ENCODE measurements around the gene PCGF2. TPM values are rescaled to one million over a fixed set of nuclear protein-coding genes. Genes with fewer than 3 reads are reported as not detected.

PCGF2 gene
- total and polyA plus RNA-seq, 2 donors = 1.4 to 12.6 TPM

DNA sequence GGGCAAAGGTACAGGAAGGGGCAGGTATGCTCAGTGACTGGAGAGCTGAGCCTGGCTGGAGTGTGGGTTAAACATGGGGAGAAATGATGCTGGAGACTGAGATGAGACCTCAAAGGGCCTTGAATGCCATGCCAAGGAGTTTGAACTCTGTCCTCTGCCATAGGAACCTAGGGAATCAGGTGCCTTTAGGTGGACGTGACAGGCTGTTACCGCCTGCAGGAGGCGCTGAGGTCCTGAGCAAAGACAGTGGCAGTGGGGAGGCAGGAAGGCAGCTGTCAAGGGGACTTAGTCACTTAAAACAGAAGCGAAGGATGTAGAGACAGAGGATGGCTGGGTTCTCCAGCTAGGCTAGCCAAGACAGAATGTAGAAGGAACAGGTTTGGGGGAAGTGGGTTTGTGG, 13.5 kb upstream of the PCGF2 start:
- no peaks in the 10 kb centered on the region for H3K27me3 ChIP-seq (ENCODE audit: control insufficient read depth in 2 of 2, insufficient read depth in 1 of 2, low read length in 1 of 2)
- no peaks in the 10 kb centered on the region for H3K4me1 ChIP-seq (ENCODE audit: control insufficient read depth in 2 of 2, insufficient read depth in 2 of 2, low read length in 2 of 2)
- no peak overlapping the region for H3K4me3 ChIP-seq (ENCODE audit: low read length in 2 of 2)
- peaks cover 77 to 80% of the 10 kb centered on the region in 2 donors for H3K36me3 ChIP-seq (ENCODE audit: control insufficient read depth in 2 of 2, insufficient read depth in 2 of 2, low read length in 1 of 2)
- peak in 1 of 9 donors; percentile 31 for DNase-seq (ENCODE audit: low read depth in 6 of 9, low spot score in 9 of 9)
- no peak overlapping the region for H3K27ac ChIP-seq (ENCODE audit: low read depth in 1 of 2, low read length in 1 of 2)
- H3K9me3 ChIP-seq (ENCODE audit: control insufficient read depth in 2 of 2, insufficient read depth in 1 of 2, low read length in 1 of 2) = no peaks in the 10 kb centered on the region
- 93% methylated on average over 4 of the region's 4 CpGs for whole genome bisulfite sequencing

DNA sequence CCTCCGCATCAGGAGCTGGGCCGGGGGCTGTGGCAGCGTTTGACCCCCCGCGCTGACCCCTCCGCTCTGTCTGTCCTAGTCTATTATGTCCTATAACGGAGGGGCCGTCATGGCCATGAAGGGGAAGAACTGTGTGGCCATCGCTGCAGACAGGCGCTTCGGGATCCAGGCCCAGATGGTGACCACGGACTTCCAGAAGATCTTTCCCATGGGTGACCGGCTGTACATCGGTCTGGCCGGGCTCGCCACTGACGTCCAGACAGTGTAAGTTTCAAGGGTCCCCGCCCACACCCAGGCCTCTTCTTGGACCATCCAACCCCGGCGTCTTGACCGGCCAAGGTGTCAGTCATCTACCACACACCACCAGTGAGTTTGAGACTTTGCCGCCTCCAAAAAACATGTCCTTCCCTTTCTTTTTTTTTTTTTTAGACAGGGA, 5.0 kb upstream of the PCGF2 start:
- H3K9me3 ChIP-seq (ENCODE audit: control insufficient read depth in 2 of 2, insufficient read depth in 1 of 2, low read length in 1 of 2) = peaks cover 0 to 13% of the 10 kb centered on the region in 2 donors
- WGBS = 17% methylated on average over 22 of the region's 22 CpGs
- peaks cover 24 to 52% of the 10 kb centered on the region in 2 donors for H3K4me1 ChIP-seq (ENCODE audit: control insufficient read depth in 2 of 2, insufficient read depth in 2 of 2, low read length in 2 of 2)
- peak overlapping the region; percentile 74 to 87 for H3K4me3 ChIP-seq (ENCODE audit: low read length in 2 of 2)
- H3K36me3 ChIP-seq (ENCODE audit: control insufficient read depth in 2 of 2, insufficient read depth in 2 of 2, low read length in 1 of 2) = peaks cover 25 to 31% of the 10 kb centered on the region in 2 donors
- DNase-seq (ENCODE audit: low read depth in 6 of 9, low spot score in 9 of 9) = no peak
- H3K27ac ChIP-seq (ENCODE audit: low read depth in 1 of 2, low read length in 1 of 2) = peak overlapping the region; percentile 64 to 75
- H3K27me3 ChIP-seq (ENCODE audit: control insufficient read depth in 2 of 2, insufficient read depth in 1 of 2, low read length in 1 of 2) = peaks cover 30 to 40% of the 10 kb centered on the region in 2 donors

DNA sequence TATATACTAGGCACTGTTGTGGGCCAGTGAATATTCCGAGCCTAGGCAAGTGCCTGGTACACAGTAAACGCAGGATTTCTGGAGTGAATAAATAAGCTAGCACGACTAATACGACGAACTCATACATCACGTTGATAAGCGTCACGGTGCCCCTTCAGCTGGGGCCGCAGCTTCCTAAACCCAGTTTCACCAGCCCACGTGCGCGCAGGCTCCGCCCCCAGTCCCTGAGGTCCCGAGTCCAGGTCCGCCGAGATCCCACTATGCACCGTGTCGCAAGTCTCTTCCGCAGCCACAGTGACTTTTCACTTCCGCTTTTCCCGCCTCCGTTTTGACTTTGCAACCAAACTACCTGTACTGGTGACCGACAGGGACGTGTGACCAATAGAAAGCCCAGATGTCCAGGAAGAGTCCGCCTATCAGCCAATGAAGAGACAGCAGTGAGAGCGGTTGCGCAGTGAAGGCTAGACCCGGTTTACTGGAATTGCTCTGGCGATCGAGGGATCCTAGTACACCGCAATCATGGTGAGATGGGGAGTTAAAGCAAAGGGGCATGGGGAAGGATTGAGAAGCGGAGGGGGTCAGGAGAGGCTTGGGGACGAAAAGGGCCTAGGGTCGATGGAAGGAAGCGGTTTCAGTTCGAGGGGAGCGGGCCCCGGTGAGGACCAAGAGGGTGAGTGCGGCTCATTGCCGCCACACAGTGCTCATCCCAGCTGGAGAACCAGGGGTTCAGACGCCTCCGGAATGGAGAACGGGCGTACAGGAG, 4.4 kb upstream of the PCGF2 start, which contains the start of gene PSMB3:
Gene PSMB3 (plus strand): TSS at position 434 of the 763 bp plus-strand sequence. CDS start 86 bp downstream, at position 520.
- H3K36me3 ChIP-seq (ENCODE audit: control insufficient read depth in 2 of 2, insufficient read depth in 2 of 2, low read length in 1 of 2) = peaks cover 19 to 25% of the 10 kb centered on the region in 2 donors
- peaks cover 33 to 46% of the 10 kb centered on the region in 2 donors for H3K27me3 ChIP-seq (ENCODE audit: control insufficient read depth in 2 of 2, insufficient read depth in 1 of 2, low read length in 1 of 2)
- peak within 1 kb of the TSS; percentile 74 to 87 for H3K4me3 ChIP-seq (ENCODE audit: low read length in 2 of 2)
- DNase-seq (ENCODE audit: low read depth in 6 of 9, low spot score in 9 of 9) = peak; percentile 95 to 99 (median 98)
- H3K9me3 ChIP-seq (ENCODE audit: control insufficient read depth in 2 of 2, insufficient read depth in 1 of 2, low read length in 1 of 2) = peaks cover 0 to 13% of the 10 kb centered on the region in 2 donors
- peak within 1 kb of the TSS; percentile 88 to 91 for H3K27ac ChIP-seq (ENCODE audit: low read depth in 1 of 2, low read length in 1 of 2)
- under 1% methylated on average over 44 of the region's 44 CpGs for WGBS
- peaks cover 24 to 57% of the 10 kb centered on the region in 2 donors for H3K4me1 ChIP-seq (ENCODE audit: control insufficient read depth in 2 of 2, insufficient read depth in 2 of 2, low read length in 2 of 2)

DNA sequence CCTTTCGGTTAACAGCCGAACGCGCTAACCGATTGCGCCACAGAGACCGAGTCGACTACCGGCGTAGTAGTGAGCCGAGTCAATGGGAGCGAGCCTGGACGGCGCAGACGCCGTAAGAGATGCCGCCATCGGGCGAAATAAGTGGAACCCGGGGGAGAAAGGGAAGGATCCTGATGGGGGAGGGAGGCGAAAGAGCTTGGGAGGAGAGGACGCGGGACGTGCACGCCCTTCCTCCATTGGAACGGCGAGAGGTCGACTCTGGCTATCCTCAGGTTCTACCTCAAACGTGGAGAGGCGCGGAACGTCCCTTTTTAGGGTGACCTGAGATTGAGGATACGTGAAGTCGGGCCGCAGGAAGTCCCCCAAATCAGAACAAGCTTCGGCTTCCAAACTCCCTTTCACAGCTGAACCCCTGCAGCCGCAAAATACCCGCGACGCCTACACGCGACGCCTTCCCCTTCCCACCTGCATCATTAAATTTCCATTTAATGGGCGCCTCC, 3.7 kb upstream of the PCGF2 start:
- H3K4me3 ChIP-seq (ENCODE audit: low read length in 2 of 2) = peak overlapping the region; percentile 74 to 87
- DNase-seq (ENCODE audit: low read depth in 6 of 9, low spot score in 9 of 9) = peak in 8 of 9 donors; percentile 52 to 87 (median 68)
- peaks cover 24 to 63% of the 10 kb centered on the region in 2 donors for H3K4me1 ChIP-seq (ENCODE audit: control insufficient read depth in 2 of 2, insufficient read depth in 2 of 2, low read length in 2 of 2)
- H3K9me3 ChIP-seq (ENCODE audit: control insufficient read depth in 2 of 2, insufficient read depth in 1 of 2, low read length in 1 of 2) = peaks cover 0 to 13% of the 10 kb centered on the region in 2 donors
- peaks cover 17 to 24% of the 10 kb centered on the region in 2 donors for H3K36me3 ChIP-seq (ENCODE audit: control insufficient read depth in 2 of 2, insufficient read depth in 2 of 2, low read length in 1 of 2)
- WGBS = under 1% methylated on average over 44 of the region's 44 CpGs
- H3K27me3 ChIP-seq (ENCODE audit: control insufficient read depth in 2 of 2, insufficient read depth in 1 of 2, low read length in 1 of 2) = peaks cover 39 to 52% of the 10 kb centered on the region in 2 donors
- H3K27ac ChIP-seq (ENCODE audit: low read depth in 1 of 2, low read length in 1 of 2) = peak overlapping the region; percentile 88 to 91

DNA sequence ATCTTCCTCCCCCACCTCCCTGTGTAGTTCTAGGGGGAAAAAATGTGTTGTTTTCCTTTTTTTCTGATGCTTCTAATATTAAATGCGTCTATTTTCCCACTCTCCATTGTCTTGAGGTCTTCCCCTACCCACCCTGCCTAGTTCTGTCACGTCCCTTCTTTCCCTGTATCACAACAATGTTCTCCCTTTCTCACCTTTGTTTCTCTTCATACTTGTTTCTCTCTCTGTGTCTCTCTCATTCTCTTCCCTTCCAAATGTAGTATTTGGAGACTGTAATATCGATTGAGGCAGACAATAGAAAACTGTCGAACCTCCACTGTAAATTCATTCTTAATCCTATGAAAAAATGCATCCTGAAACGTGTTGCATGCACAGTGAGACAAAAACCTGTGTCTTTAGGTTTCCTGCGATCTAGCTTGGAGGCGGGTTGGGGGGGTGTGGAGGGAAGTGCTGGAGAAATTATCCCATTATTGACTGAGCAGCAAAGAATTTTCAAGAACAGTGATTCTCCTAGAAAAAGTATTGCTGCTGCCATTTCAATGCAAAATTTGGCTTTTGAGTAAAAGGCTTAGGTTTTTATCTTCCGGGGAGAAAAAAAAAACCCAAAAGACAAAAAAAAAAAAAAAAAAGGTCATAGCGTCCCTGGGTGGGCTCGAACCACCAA, 3.1 kb upstream of the PCGF2 start:
- Histone ChIP-seq H3K9me3 (ENCODE audit: control insufficient read depth in 2 of 2, insufficient read depth in 1 of 2, low read length in 1 of 2) (peaks cover 0 to 13% of the 10 kb centered on the region in 2 donors), H3K4me1 (ENCODE audit: control insufficient read depth in 2 of 2, insufficient read depth in 2 of 2, low read length in 2 of 2) (peaks cover 25 to 68% of the 10 kb centered on the region in 2 donors), H3K4me3 (ENCODE audit: low read length in 2 of 2) (peak overlapping the region; percentile 74 to 87), H3K27ac (ENCODE audit: low read depth in 1 of 2, low read length in 1 of 2) (no peak overlapping the region), H3K27me3 (ENCODE audit: control insufficient read depth in 2 of 2, insufficient read depth in 1 of 2, low read length in 1 of 2) (peaks cover 45 to 58% of the 10 kb centered on the region in 2 donors), H3K36me3 (ENCODE audit: control insufficient read depth in 2 of 2, insufficient read depth in 2 of 2, low read length in 1 of 2) (peaks cover 15 to 21% of the 10 kb centered on the region in 2 donors)
- peak in 1 of 9 donors; percentile 22 for DNase-seq (ENCODE audit: low read depth in 6 of 9, low spot score in 9 of 9)
- WGBS = 4% methylated on average over 10 of the region's 10 CpGs

DNA sequence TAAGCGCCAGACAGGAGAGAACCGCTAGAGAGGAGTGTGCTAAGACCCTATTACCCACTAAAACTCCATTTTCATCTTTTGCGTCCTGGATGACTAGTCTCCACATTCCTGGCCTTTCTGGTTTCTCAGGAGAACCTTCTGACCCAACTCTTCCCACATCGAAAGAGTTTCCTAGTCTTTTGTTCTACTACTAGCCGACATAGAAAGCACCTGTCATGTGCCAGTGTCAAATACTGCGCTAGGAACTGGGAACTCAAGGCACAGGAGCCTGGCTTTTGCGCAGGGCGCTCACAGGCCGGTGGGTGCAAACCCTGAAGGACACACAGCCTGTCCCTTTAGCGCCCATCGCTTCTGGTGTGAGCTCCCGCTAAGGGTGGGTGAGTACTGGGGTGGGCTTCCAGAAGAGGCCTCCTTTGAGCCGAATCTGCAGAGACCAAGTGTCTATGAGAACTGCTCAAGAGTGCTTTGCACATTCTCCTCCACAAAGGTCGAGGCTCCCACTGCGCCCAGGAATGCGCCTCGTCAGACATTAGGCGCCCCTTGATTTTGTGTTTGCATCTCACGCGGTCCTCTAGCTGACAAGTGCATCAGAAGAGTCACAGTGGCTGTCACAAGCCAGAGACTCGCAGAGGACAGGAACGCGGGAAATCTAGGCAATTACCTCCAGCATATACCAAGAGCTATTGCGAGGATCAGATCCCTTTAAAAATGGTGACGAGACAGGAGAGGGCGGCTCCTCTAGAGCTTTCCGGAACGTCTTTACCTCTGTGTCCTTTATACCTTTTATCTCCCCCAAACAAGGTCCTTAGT, 2.4 kb upstream of the PCGF2 start:
- Histone ChIP-seq H3K4me1 (ENCODE audit: control insufficient read depth in 2 of 2, insufficient read depth in 2 of 2, low read length in 2 of 2) (peaks cover 30 to 76% of the 10 kb centered on the region in 2 donors), H3K36me3 (ENCODE audit: control insufficient read depth in 2 of 2, insufficient read depth in 2 of 2, low read length in 1 of 2) (peaks cover 8 to 13% of the 10 kb centered on the region in 2 donors), H3K27me3 (ENCODE audit: control insufficient read depth in 2 of 2, insufficient read depth in 1 of 2, low read length in 1 of 2) (peaks cover 46 to 65% of the 10 kb centered on the region in 2 donors), H3K4me3 (ENCODE audit: low read length in 2 of 2) (peak overlapping the region in 1 of 2 donors; percentile 22), H3K9me3 (ENCODE audit: control insufficient read depth in 2 of 2, insufficient read depth in 1 of 2, low read length in 1 of 2) (peaks cover 0 to 13% of the 10 kb centered on the region in 2 donors), H3K27ac (ENCODE audit: low read depth in 1 of 2, low read length in 1 of 2) (peak overlapping the region in 1 of 2 donors; percentile 37)
- WGBS = 12% methylated on average over 28 of the region's 28 CpGs
- DNase-seq (ENCODE audit: low read depth in 6 of 9, low spot score in 9 of 9) = peak in 1 of 9 donors; percentile 22

DNA sequence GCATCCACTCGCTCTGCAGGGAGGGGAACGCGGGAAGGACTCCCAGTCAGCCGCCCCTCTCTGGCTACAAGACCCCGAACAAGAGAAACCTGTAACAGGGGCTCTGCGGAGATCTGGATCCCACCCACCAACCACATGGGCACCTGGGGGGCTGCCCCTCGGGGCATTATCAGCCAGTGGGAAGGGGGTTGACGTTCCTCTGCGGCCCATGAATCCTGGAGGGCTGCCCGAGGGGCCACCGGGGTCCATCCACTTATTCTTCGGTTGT, 1.8 kb upstream of the PCGF2 start:
- Histone ChIP-seq H3K36me3 (ENCODE audit: control insufficient read depth in 2 of 2, insufficient read depth in 2 of 2, low read length in 1 of 2) (peaks cover 2 to 11% of the 10 kb centered on the region in 2 donors), H3K9me3 (ENCODE audit: control insufficient read depth in 2 of 2, insufficient read depth in 1 of 2, low read length in 1 of 2) (peaks cover 0 to 13% of the 10 kb centered on the region in 2 donors), H3K27me3 (ENCODE audit: control insufficient read depth in 2 of 2, insufficient read depth in 1 of 2, low read length in 1 of 2) (peaks cover 46 to 67% of the 10 kb centered on the region in 2 donors), H3K27ac (ENCODE audit: low read depth in 1 of 2, low read length in 1 of 2) (peak overlapping the region in 1 of 2 donors; percentile 37), H3K4me1 (ENCODE audit: control insufficient read depth in 2 of 2, insufficient read depth in 2 of 2, low read length in 2 of 2) (peaks cover 30 to 80% of the 10 kb centered on the region in 2 donors), H3K4me3 (ENCODE audit: low read length in 2 of 2) (peak overlapping the region; percentile 18 to 28)
- DNase-seq (ENCODE audit: low read depth in 6 of 9, low spot score in 9 of 9) = no peak
- 5% methylated on average over 12 of the region's 12 CpGs for WGBS

DNA sequence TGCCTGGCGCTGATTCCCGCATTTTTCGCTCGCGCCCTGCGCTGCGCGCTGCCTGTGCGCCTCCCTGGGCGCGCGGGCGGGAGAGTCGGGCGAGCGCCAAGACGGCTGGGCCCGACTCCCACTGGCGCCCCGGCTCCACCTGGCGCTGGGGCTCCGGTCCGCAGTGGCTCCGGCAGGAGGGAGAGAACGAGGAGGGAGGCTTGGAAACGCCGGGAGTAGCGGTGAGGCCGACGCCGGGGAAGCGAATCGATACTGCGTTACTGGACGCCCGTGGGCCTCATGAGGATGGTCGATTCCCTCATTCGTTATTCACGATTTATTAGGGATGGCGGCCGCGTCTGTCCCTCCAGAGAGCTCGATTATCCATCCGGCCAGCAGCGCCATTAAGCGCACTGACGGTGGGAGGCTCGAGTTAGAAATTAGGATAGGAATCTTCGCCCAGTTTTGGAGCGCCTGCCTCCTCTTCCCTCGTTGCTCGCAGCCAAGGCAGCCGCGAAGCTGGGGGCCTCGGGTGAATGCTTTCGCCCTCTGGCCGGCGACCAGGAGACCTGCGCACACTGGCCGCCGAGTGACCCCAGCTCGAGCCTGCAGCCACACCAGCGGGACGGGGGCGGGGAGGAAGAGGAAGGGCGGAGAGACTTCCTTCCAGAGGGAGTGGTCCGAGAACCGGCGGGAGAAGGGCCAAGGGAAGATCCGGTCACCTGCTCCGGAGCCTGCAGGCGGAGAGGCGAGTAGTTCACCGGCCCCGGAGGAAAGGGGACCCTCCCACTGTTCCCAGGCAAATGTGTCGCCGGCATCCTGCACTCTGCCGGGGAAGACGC, 1.3 kb upstream of the PCGF2 start:
- 2% methylated on average over 79 of the region's 79 CpGs for WGBS
- Histone ChIP-seq H3K4me3 (ENCODE audit: low read length in 2 of 2) (peak overlapping the region; percentile 18 to 28), H3K4me1 (ENCODE audit: control insufficient read depth in 2 of 2, insufficient read depth in 2 of 2, low read length in 2 of 2) (peaks cover 30 to 83% of the 10 kb centered on the region in 2 donors), H3K27me3 (ENCODE audit: control insufficient read depth in 2 of 2, insufficient read depth in 1 of 2, low read length in 1 of 2) (peaks cover 46 to 67% of the 10 kb centered on the region in 2 donors), H3K9me3 (ENCODE audit: control insufficient read depth in 2 of 2, insufficient read depth in 1 of 2, low read length in 1 of 2) (peaks cover 0 to 13% of the 10 kb centered on the region in 2 donors), H3K27ac (ENCODE audit: low read depth in 1 of 2, low read length in 1 of 2) (peak overlapping the region; percentile 11 to 47), H3K36me3 (ENCODE audit: control insufficient read depth in 2 of 2, insufficient read depth in 2 of 2, low read length in 1 of 2) (peaks cover 0 to 5% of the 10 kb centered on the region in 2 donors)
- peak in 1 of 9 donors; percentile 20 for DNase-seq (ENCODE audit: low read depth in 6 of 9, low spot score in 9 of 9)
